ENCODE data around the gene CTBP1. TPM values are rescaled to one million over a fixed set of nuclear protein-coding genes. Genes with fewer than 3 reads are reported as not detected.
"Not testable (repeated sequence)": the region's sequence is repeated elsewhere in the genome, so short reads cannot be mapped to it uniquely, and the experiment has no call there.

Gene CTBP1
- 110 and 115 TPM in 2 replicates for total RNA-seq (2014; rRNA removed; shearing (Covaris generic))

DNA sequence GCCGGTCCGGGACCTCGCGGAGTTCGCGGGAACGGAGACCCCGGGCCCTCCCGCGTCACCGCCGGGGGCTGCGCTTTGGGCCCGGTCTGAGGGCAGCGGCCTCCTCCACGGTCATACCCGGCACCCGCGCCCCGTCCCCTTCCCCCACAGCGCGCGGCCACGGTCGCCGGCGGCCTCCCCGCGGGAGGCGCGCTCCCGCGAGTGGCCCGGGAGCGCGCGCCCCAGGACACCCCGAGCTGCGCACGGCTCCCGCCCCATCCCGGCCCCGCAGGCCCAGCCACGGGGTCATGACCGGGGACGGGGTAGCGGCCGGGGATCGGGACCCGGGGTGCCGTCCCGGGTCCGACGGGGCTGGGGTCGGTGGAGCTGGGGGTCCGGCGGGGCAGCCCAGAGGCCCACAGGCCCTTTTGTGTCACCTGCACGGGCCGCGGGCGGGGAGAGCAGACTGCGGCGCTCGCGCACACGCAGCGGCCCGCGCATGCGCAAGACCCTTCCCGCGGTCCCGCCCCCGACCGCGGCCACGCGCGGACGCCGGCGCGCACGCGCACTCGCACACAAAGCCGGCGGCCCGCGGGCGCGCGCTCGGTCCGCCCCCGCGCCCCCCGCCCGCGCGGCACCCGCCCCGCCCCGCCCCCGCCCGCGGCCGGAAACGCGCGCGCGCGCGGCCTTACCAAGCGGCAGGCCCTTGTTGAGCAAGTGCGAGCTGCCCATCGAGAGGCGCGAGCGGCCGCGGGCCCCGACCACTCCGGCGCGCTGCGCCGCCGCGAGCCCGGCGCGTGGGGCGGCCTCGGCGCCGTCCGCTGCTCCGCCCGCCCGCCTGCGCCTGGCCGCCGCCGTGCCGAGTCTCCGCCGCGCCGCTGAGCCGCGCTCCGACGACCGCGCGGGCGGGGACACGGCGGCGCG, at the start of gene CTBP1:
CTBP1 (minus strand) TSS at position 886 of the 903 bp plus-strand sequence. CDS start 7,799 bp downstream, outside the sequence.
- peak; percentile 88 for DNase-seq (ENCODE audit: low read depth)

- DNase-seq (ENCODE audit: low read depth): no peak
Observed at GRCh38 chr4:1298461-1298860, 49.5 kb upstream of the CTBP1 start.

DNA sequence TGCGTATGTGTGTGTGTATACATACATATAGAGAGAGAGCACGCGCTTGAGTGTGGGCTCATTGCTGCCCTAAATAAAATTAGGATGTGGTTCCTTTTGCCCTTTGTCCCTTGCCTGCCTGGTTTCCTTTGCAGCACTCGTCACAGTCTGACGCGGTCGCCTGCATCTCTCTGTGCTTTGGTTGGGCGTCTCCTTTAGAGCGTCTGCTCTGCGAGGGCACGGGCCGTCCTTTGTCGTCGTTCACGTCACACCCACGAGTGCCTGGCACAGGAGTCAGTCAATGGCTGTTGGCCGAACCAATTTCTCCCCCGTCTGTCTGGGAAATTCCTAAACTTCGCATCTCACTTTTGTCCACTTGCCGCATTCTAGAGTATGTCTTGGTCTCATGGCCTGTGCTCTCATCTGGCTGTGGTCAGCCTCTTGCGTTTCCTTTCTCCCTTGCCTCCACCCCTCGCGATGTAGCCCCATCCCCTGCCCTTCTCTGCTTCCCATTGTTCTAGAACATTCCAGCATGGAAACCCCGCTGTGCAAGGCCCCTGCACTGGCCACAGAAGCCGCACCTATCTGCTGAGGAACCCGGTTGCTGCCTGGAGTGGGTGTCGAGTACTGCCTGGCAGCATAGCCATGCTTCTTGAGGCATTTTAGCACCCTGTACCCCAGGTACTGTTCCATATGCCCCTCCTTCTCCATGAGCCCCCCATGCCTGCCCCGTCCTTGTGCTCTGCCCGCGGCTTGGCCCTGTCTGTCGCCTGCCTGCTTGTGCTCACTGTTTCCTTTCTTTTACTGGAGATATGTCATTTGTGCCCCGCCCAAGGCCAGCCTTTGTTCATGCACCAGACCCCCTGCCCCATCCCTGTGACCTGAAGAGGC, 48.8 kb upstream of the CTBP1 start:
- DNase-seq (ENCODE audit: low read depth): no peak

GRCh38 chr4:1297023-1297395, 48.1 kb upstream of the CTBP1 start:
- no peak for DNase-seq (ENCODE audit: low read depth)

DNA sequence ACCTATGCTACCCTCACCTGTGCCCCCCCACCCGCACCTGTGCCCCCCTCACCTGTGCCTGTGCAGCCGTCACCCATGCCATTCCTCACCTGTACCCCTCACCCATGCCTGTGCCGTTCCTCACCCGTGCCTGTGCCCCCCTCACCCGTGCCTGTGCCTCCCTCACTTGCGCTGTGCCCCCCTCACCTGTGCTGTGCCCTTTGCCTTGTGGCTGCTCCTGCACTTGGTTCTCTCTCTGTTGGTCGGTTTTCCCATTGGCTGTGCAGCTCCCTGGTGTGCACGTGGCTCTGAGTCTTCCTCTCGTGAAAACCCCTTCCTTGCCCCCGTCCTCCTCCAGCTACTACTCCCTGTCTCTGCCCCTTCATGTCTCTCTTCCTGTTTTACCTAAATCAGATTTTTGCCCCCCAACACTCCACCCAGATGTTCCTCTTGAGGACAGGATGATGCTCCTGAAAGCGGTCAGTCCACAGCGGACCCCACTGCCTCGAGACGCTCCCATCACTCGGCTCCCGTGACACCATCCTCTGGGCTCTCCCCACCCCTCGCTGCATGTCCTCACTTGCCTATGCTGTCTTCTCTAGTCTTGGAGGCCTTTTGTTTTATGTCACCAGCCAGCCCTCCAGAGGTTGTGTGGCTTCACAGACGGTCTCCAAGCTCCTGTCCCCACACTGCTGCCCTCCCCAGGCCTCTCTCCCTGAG, 47.5 kb upstream of the CTBP1 start:
- no peak for DNase-seq (ENCODE audit: low read depth)

DNA sequence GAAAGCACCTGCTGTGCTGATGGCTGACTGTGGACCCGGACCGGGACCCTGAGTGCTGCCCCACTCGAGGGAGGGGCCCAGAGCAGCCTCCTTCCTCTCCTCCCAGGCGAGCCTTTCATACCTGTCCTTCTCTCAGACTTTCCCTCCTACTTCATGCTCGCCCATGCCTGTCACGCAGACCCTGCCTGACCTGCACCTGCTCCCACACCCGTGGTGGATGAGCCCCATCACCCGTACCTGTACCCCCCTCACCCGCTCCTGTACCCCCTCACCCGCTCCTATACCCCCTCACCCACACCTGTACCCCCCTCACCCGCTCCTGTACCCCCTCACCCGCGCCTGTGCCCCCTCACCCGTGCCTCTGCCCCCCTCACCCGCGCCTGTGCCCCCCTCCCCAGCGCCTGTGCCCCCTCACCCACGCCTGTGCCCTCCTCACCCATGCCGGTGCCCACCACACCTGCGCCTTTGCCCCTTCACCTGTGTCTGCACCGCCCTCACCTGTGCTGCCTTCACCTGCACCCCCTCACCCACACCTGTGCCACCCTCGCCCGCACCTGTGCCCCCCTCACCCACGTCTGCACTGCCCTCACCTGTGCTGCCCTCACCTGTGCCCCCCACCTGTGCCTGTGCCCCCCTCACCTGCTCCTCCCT, 46.6 kb upstream of the CTBP1 start:
- no peak for DNase-seq (ENCODE audit: low read depth)

- DNase-seq (ENCODE audit: low read depth): no peak
Observed at GRCh38 chr4:1294891-1295290, 46.0 kb upstream of the CTBP1 start.

DNA sequence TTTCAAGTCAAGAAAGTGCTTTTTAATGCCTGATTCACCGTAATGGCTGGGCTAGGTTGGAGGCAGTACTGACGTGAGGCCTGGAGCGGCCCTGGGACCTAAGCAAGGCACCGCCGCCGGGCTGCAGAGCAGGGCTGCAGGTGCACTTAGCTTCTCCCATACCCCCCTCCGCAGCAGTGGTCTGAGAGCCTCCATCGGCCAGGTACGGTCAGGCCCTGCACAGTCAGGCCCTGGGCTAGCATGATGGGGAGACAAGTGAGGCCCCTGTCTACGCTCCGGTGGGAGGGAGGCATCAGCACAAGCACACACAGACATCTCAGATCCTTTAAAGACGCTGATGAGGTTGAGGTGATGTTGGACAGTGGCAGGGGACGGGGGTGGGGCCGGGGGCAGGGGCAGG, 45.5 kb upstream of the CTBP1 start:
- no peak for DNase-seq (ENCODE audit: low read depth)

- DNase-seq (ENCODE audit: low read depth): no peak
Observed at GRCh38 chr4:1293991-1294390, 45.1 kb upstream of the CTBP1 start.

DNA sequence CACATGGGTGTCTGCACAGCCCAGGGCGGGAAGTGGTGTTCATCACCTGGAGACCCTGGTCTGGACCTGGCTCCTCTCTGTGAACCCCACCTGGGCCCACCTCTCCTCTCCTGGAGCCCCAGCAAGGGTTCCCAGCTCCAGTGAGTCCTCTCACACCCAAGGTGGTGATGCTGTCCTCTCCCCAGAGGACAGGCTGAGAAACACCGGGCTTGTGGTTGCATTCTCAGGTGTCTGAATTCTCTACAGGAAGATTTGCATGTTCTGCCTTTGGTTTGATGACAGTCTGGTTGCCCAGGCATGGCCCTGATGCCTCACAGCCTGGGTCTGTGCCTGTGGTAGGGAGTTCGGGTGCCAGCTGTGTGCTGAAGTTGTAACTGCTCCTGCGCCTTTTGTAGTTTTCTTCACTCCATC, 44.6 kb upstream of the CTBP1 start:
- no peak for DNase-seq (ENCODE audit: low read depth)

DNA sequence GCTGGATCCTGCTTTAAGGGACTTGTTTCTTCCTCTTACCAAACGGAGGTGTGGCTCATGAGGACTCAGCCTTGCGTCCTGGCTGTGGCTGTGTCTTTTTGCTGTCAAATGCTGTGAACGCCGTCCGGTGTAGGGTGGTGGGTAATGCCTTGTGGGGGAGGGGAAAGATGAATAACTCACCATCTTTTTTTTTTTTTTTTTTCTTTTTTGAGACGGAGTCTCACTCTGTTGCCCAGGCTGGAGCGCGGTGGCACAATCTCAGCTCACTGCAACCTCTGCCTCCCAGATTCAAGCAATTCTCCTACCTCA, 43.7 kb upstream of the CTBP1 start:
- not testable (repeated sequence) for DNase-seq (ENCODE audit: low read depth)

- DNase-seq (ENCODE audit: low read depth): no peak
Observed at GRCh38 chr4:1291996-1292702, 43.2 kb upstream of the CTBP1 start.

DNA sequence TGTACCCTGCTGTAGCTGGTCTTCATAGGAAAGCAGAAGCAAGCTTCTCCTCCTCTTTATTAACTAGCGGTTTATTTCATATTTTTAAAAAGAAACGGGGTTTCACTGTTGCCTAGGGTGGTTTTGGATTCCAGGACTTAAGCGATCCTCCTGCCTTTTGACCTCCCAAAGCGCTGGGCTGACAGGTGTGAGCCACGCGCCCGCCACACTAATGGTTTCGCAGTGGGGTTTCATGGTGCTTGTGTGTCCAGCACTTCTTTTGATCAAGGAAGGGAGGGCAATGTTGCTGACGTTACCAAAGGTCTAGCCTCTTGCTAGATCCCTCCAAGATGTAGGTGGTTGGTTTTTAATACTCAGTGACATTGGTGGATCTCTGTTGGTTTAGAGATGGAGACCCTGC, 42.2 kb upstream of the CTBP1 start:
- no peak for DNase-seq (ENCODE audit: low read depth)

GRCh38 chr4:1290165-1290977, 41.4 kb upstream of the CTBP1 start:
- DNase-seq (ENCODE audit: low read depth): no peak

DNA sequence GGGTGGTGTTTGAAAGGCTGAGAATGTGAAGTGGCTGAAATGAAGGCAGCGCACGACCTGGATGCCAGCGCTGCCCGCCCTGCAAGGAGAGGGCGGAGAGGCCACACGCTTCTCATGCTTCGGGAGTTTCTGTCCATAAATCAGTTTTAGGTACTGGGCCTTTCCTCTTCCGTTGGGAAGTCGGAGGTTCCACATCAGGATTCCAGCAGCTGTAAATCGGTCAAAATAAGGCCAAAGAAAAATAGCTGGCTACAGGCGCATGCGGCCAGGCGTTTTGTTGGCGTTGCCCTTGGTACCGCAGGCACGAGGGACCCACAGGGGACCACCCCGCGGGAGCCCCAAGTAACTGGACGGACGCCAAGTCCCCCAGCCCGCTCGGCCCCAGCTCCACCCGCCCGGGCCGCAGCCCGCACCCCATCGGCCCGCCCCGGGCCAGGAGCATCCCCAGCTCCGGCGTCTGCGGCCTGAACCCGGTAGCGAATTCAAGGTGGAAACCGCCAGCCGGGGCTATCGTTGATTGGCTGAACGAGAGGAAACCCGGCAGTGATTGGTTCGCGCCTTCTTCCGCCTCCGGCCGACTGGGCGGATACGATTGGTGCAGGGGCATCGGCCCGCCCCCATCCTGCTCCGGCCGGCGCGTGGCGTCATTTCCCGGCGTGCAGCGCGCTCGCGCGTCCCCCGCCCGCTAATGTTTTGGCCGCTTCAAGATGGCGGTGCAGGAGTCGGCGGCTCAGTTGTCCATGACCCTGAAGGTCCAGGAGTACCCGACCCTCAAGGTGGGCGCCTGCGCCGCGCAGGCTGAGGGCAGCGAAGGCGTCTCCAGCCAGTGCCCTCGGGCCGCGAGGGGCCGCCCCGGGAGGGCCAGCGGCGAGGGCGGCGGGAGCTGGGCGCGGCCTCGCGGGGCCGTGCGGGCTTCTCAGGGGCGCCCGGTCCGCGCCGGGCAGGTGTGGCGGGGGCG, 40.6 kb upstream of the CTBP1 start, which contains the start of gene MAEA:
MAEA (plus strand) TSS at position 685 of the 958 bp plus-strand sequence; CDS start at position 708, 23 bp downstream.
- DNase-seq (ENCODE audit: low read depth): peak; percentile 98

GRCh38 chr4:1288786-1289185, 39.9 kb upstream of the CTBP1 start:
- no peak for DNase-seq (ENCODE audit: low read depth)

DNA sequence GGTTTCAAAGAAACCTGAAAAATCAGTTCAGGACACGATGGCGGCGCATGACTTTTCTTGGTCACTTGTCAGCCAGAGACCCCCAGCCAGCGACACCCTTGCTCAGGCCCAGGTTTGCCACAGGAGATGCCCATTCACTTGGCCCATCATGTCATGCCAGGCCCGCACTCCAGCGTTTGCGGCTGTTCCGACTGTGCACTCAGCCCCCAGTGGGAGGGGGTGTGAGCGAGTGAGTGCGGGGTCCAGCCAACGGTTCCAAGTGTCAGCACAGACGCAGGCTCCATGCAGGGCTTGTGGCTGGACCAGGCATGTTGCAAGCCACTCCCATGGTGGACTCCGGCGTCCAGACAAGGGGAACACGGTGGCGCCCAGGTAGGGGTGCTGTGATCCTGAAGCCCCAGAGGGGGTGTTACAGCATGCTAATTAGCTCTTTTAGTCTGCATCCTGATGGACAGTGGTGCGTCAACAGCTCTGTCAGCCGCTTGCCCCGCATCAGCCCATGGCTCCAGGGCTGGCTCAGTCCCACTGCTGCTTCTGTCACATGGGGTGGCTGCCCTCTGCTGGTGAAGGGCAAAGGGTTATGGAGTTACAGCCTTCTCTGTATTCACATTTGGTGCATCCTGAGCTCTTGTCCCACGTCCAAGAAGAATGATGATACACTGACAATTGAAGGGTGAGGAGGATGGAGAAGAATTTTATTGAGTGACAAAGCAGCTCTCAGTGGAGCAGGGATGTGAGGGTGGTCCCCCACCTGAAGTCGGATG, 37.0 kb upstream of the CTBP1 start:
- peak; percentile 20 for DNase-seq (ENCODE audit: low read depth)

- no peak for DNase-seq (ENCODE audit: low read depth)
Observed at GRCh38 chr4:1285151-1285789, 36.3 kb upstream of the CTBP1 start.
